ENCODE results near the gene MALRD1.

DNA sequence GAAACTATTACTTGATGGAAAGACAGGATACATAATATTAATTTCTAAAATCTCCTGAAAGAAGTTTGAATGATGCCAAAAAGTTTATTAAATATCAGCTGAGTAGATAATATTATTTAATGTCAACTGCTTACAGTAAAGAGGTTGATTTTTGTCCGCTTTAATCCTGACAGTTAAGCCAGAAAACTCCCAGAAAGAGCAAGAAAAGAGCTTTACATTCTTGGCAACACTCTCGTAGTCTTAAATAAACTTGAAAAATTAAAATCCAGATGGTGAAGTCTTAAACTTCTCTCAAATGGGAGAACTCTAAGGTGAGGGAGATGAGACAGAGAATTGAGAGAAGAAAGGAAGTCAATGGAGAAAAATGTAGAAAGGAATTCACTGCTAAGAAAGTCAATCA, 568.4 kb downstream of the MALRD1 start:
- TF ChIP-seq, protein P1, sequence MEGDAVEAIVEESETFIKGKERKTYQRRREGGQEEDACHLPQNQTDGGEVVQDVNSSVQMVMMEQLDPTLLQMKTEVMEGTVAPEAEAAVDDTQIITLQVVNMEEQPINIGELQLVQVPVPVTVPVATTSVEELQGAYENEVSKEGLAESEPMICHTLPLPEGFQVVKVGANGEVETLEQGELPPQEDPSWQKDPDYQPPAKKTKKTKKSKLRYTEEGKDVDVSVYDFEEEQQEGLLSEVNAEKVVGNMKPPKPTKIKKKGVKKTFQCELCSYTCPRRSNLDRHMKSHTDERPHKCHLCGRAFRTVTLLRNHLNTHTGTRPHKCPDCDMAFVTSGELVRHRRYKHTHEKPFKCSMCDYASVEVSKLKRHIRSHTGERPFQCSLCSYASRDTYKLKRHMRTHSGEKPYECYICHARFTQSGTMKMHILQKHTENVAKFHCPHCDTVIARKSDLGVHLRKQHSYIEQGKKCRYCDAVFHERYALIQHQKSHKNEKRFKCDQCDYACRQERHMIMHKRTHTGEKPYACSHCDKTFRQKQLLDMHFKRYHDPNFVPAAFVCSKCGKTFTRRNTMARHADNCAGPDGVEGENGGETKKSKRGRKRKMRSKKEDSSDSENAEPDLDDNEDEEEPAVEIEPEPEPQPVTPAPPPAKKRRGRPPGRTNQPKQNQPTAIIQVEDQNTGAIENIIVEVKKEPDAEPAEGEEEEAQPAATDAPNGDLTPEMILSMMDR (IDR thresholded peaks at IDR 0.05; ENCODE audit: low read length) = no peak
- TF ChIP-seq EZH2 (IDR thresholded peaks at IDR 0.05; ENCODE audit: borderline replicate concordance, low read length) = no peak

Measured in OCI-LY1 (cell line).